Fibroblast of lung (primary cell): Measurements from ENCODE around the gene RNASE13.

Experiments
- EZH2 ChIP-seq: IDR thresholded peaks from 2 replicates; pipeline ENCODE4 v1.5.1; 2012; ENCODE audit warnings: low read length, control low read depth, mild to moderate bottlenecking; ENCODE audit errors: missing control alignments
- TF ChIP-seq, protein P1 (sequence below), 2 donors: IDR thresholded peaks in 1 of 2; conservative IDR thresholded peaks in 1 of 2; 1 replicate in 1 of 2; 2 replicates in 1 of 2; pipeline ENCODE4 v1.5.1; 2011 to 2012; ENCODE audit warnings: low read length in 2 of 2, control low read depth in 1 of 2, inconsistent platforms in 1 of 2, low read depth in 1 of 2, mild to moderate bottlenecking in 1 of 2

GRCh38 chr14:20997115-20997514 is 37.5 kb downstream of the RNASE13 start:
- TF ChIP-seq, protein P1, sequence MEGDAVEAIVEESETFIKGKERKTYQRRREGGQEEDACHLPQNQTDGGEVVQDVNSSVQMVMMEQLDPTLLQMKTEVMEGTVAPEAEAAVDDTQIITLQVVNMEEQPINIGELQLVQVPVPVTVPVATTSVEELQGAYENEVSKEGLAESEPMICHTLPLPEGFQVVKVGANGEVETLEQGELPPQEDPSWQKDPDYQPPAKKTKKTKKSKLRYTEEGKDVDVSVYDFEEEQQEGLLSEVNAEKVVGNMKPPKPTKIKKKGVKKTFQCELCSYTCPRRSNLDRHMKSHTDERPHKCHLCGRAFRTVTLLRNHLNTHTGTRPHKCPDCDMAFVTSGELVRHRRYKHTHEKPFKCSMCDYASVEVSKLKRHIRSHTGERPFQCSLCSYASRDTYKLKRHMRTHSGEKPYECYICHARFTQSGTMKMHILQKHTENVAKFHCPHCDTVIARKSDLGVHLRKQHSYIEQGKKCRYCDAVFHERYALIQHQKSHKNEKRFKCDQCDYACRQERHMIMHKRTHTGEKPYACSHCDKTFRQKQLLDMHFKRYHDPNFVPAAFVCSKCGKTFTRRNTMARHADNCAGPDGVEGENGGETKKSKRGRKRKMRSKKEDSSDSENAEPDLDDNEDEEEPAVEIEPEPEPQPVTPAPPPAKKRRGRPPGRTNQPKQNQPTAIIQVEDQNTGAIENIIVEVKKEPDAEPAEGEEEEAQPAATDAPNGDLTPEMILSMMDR (conservative IDR thresholded peaks at IDR 0.05 in 1 of 2, IDR thresholded peaks at IDR 0.05 in 1 of 2; ENCODE audit: low read depth in 1 of 2, low read length in 2 of 2), result no peak
- TF ChIP-seq EZH2, result no peak
